SK-N-SH treated with all-trans-retinoic acid at 6 μM for 48 hours (cell line): Measurements from ENCODE around the gene NSUN4.

Experiments
- ATAC-seq: fragments of 200-7000 bp; cut with Tn5 transposase; 3 replicates; pipeline ENCODE4 v1.9.1; 2020; ENCODE audit warnings: mild to moderate bottlenecking, moderate library complexity
- BACH2 ChIP-seq: fragments of 250-450 bp; sonication (Bioruptor Pico); IDR thresholded peaks from 2 replicates; pipeline ENCODE4 v1.9.0; 2021; ENCODE audit warnings: mild to moderate bottlenecking, borderline replicate concordance
- CREB5 ChIP-seq: fragments of 250-450 bp; sonication (Bioruptor Pico); IDR thresholded peaks from 2 replicates; pipeline ENCODE4 v1.5.1; 2020; ENCODE audit warnings: low read depth, mild to moderate bottlenecking, moderate library complexity
- CSDC2 ChIP-seq: fragments of 250-450 bp; sonication (Bioruptor Pico); IDR thresholded peaks from 2 replicates; pipeline ENCODE4 v1.5.0; 2020; ENCODE audit warnings: mild to moderate bottlenecking, moderate library complexity
- GLIS3 ChIP-seq: fragments of 250-450 bp; sonication (Bioruptor Pico); IDR thresholded peaks from 2 replicates; pipeline ENCODE4 v1.5.0; 2020; ENCODE audit warnings: mild to moderate bottlenecking, moderate library complexity
- ISL1 ChIP-seq: fragments of 250-450 bp; sonication (Bioruptor Pico); IDR thresholded peaks from 2 replicates; pipeline ENCODE4 v2.1.2; 2022; ENCODE audit warnings: mild to moderate bottlenecking, moderate library complexity
- PATZ1 ChIP-seq: fragments of 250-450 bp; sonication (Bioruptor Pico); IDR thresholded peaks from 2 replicates; pipeline ENCODE4 v1.8.0; 2020; ENCODE audit warnings: mild to moderate bottlenecking, moderate library complexity, borderline replicate concordance
- POU6F1 ChIP-seq: fragments of 250-450 bp; sonication (Bioruptor Pico); IDR thresholded peaks from 2 replicates; pipeline ENCODE4 v1.8.0; 2021; ENCODE audit warnings: low read depth, mild to moderate bottlenecking, moderate library complexity, borderline replicate concordance
- TCF4 ChIP-seq: fragments of 250-450 bp; sonication (Bioruptor Pico); IDR thresholded peaks from 2 replicates; pipeline ENCODE4 v1.8.0; 2021; ENCODE audit warnings: mild to moderate bottlenecking, moderate library complexity, borderline replicate concordance
- TSHZ2 ChIP-seq: fragments of 250-450 bp; sonication (Bioruptor Pico); IDR thresholded peaks from 2 replicates; pipeline ENCODE4 v1.5.0; 2020; ENCODE audit warnings: mild to moderate bottlenecking, moderate library complexity
- ZFP30 ChIP-seq: fragments of 450-650 bp; formaldehyde crosslinking; IDR thresholded peaks from 2 replicates; pipeline ENCODE4 v1.5.0; 2022; ENCODE audit warnings: mild to moderate bottlenecking, moderate library complexity
- ZNF565 ChIP-seq: fragments of 450-650 bp; formaldehyde crosslinking; conservative IDR thresholded peaks from 2 replicates; pipeline ENCODE4 v1.5.0; 2020; ENCODE audit warnings: low read depth, mild to moderate bottlenecking, moderate library complexity
- TF ChIP-seq, protein P1 (sequence below): fragments of 250-450 bp; sonication (Bioruptor Pico); IDR thresholded peaks from 2 replicates; pipeline ENCODE4 v1.5.1; 2021; ENCODE audit warnings: mild to moderate bottlenecking, moderate library complexity

The NSUN4 gene

GRCh38 chr1:46379996-46380395 is 39.4 kb downstream of the NSUN4 start:
- no peak for TF ChIP-seq ZFP30
- no peak for ATAC-seq

DNA sequence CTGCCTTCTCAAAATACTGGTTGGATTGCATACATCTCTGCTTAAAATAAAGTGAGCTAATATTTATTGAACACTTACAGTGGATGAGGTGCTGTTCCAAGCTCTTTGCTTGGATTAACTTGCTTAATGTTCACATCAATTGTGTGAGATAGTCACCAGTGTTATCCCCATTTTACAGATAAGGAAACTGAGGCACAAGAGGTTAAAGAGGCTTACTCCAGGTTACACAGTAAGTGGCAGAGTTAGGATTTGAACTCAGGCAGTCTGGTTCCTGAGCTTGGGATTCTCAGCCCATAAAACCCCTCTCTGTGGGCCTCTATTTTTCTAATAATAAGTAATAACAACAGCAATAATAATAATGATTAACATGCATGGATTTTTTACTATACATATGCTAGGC is 39.9 kb downstream of the NSUN4 start:
- ATAC-seq = no peak

DNA sequence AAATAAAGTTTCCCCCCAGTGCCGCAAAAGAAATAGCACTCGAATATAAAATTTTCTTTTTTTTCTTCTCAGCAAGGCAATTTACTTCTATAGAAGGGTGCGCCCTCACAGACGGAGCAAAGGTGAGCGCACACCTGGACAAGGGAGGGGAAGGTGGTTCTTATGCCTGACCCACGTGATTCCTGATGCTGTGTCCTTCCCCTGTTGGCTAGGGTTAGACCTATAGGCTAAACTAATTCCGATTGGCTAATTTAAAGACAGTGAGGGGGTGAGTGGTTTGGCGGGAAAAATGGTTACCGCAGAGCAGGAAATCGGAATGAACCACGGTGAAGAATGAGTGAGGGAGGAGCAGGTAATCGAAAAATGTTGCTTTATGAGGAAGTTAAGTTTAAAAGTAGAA is 52.9 kb downstream of the NSUN4 start:
- no peak for ATAC-seq
- TF ChIP-seq ZNF565 (CRISPR knock-in tag) (no peak), GLIS3 (CRISPR knock-in tag) (no peak), PATZ1 (CRISPR knock-in tag) (no peak), ISL1 (no peak), BACH2 (CRISPR knock-in tag) (no peak), CSDC2 (CRISPR knock-in tag) (no peak), TSHZ2 (CRISPR knock-in tag) (no peak)
- TF ChIP-seq, protein P1, sequence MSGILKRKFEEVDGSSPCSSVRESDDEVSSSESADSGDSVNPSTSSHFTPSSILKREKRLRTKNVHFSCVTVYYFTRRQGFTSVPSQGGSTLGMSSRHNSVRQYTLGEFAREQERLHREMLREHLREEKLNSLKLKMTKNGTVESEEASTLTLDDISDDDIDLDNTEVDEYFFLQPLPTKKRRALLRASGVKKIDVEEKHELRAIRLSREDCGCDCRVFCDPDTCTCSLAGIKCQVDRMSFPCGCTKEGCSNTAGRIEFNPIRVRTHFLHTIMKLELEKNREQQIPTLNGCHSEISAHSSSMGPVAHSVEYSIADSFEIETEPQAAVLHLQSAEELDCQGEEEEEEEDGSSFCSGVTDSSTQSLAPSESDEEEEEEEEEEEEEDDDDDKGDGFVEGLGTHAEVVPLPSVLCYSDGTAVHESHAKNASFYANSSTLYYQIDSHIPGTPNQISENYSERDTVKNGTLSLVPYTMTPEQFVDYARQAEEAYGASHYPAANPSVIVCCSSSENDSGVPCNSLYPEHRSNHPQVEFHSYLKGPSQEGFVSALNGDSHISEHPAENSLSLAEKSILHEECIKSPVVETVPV = no peak

More for the DNA sequence above, 39.9 kb downstream of the NSUN4 start:
- TF ChIP-seq TSHZ2 (CRISPR knock-in tag) = no peak
- TF ChIP-seq TCF4 (CRISPR knock-in tag) = no peak
- no peak for TF ChIP-seq POU6F1
- TF ChIP-seq BACH2 (CRISPR knock-in tag) = no peak

GRCh38 chr1:46394108-46394871 is 53.7 kb downstream of the NSUN4 start, which contains the start of gene FAAH:
Gene FAAH (plus strand): TSS chr1:46394317. CDS start chr1:46394349, 32 bp downstream.
- no peak; the same call in 2 of the 3 replicates for ATAC-seq
- TF ChIP-seq, protein P1 = no peak
- no peak for TF ChIP-seq CREB5 (CRISPR knock-in tag)
- TF ChIP-seq PATZ1 (CRISPR knock-in tag) = no peak
